Esophagus (tissue), 2 donors: ENCODE results near the gene NONO. TPM values are rescaled to one million over a fixed set of nuclear protein-coding genes. Genes with fewer than 3 reads are reported as not detected.
"Not testable (repeated sequence)": the region's sequence is repeated elsewhere in the genome, so short reads cannot be mapped to it uniquely, and the experiment has no call there.

ENCODE experiments used
- H3K27ac ChIP-seq, 2 donors: one replicate each; pipeline ENCODE4 v1.5.1; 2013; ENCODE audit warnings: low read depth in 2 of 2, mild to moderate bottlenecking in 2 of 2, inconsistent platforms in 1 of 2, low read length in 1 of 2, moderate library complexity in 1 of 2
- H3K27me3 ChIP-seq, 2 donors: one replicate each; pipeline ENCODE4 v1.6.1; 2013; ENCODE audit warnings: low read length in 2 of 2, control low read depth in 1 of 2, mild to moderate bottlenecking in 1 of 2; ENCODE audit not compliant: insufficient read depth in 2 of 2, control insufficient read depth in 1 of 2
- H3K36me3 ChIP-seq, 2 donors: one replicate each; pipeline ENCODE4 v1.6.1; 2013; ENCODE audit warnings: low read length in 1 of 2; ENCODE audit not compliant: control insufficient read depth in 2 of 2, insufficient read depth in 2 of 2
- H3K4me1 ChIP-seq, 2 donors: one replicate each; pipeline ENCODE4 v1.6.1; 2013; ENCODE audit warnings: low read length in 1 of 2; ENCODE audit not compliant: control insufficient read depth in 2 of 2, insufficient read depth in 2 of 2
- H3K4me3 ChIP-seq, 2 donors: one replicate each; pipeline ENCODE4 v1.5.1; 2013; ENCODE audit warnings: low read length in 2 of 2, mild to moderate bottlenecking in 2 of 2, low read depth in 1 of 2, moderate library complexity in 1 of 2
- H3K9me3 ChIP-seq, 2 donors: one replicate each; pipeline ENCODE4 v1.6.1; 2013; ENCODE audit warnings: mild to moderate bottlenecking in 2 of 2, low read depth in 1 of 2, low read length in 1 of 2, moderate library complexity in 1 of 2; ENCODE audit not compliant: control insufficient read depth in 2 of 2, insufficient read depth in 1 of 2
- WGBS, 2 donors: extraction: QIAGEN DNeasy Blood & Tissue Kit; methylation state at CpG; one replicate each; pipeline ENCODE4 v1.1.7; 2013; 5-methylcytosine and 5-hydroxymethylcytosine counted together
- polyA plus RNA-seq, 2 donors: library from polyadenylated mRNA; stranded (reverse); fragments of 200-250 nt; gene quantifications; one replicate each; pipeline ENCODE4 v1.2.3, GENCODE V29; 2013
- donor health status: healthy with polysubstance abuse.
- donor health status: Bipolar disorder and iron deficiency.

NONO gene
- polyA plus RNA-seq, 2 donors: 66.8 to 106 TPM

GRCh38 chrX:71282514-71283402, 677 bp upstream of the NONO start:
- Histone ChIP-seq H3K36me3 (no peaks in the 10 kb centered on the region), H3K27me3 (no peaks in the 10 kb centered on the region), H3K9me3 (peaks cover 0 to 2% of the 10 kb centered on the region in 2 donors), H3K4me1 (no peaks in the 10 kb centered on the region), H3K27ac (peak overlapping the region; percentile 82 to 85), H3K4me3 (peak overlapping the region; percentile 44 to 45)
- WGBS, 2 donors: 19 to 43% methylated on average over 16 of the region's 16 CpGs

GRCh38 chrX:71285929-71286328, 2.5 kb downstream of the NONO start:
- Histone ChIP-seq H3K27ac (no peak overlapping the region), H3K27me3 (no peaks in the 10 kb centered on the region), H3K4me1 (no peaks in the 10 kb centered on the region), H3K9me3 (peaks cover 0 to 2% of the 10 kb centered on the region in 2 donors), H3K36me3 (no peaks in the 10 kb centered on the region), H3K4me3 (no peak overlapping the region)

DNA sequence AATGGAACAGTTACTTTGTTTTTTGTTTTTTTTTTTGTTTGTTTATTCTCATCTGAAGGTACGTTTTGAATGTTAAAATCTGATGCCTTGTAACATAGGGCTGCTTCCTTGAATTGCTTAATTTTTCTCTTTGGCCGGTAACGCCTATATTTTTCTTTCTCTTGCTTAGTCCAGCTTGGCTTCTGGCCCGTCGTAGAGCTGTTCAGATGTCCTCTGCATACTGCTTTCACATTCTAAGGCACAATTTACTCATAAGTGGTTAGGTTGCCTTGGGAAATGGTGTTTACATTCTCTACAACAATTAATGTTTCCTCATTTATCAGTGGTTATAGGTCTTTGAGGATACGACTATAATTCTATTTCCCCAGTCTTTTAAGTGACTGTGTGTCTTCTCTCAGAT, 7.9 kb downstream of the NONO start:
- Histone ChIP-seq H3K4me1 (no peaks in the 10 kb centered on the region), H3K27me3 (no peaks in the 10 kb centered on the region), H3K9me3 (no peaks in the 10 kb centered on the region), H3K4me3 (no peak overlapping the region), H3K27ac (no peak overlapping the region), H3K36me3 (peaks cover 0 to 5% of the 10 kb centered on the region in 2 donors)
- 61 to 64% methylated on average over 6 of the region's 6 CpGs for WGBS, 2 donors

GRCh38 chrX:71292669-71293365, 9.4 kb downstream of the NONO start:
- Histone ChIP-seq H3K27me3 (peaks cover 0 to 2% of the 10 kb centered on the region in 2 donors), H3K36me3 (peaks cover 0 to 7% of the 10 kb centered on the region in 2 donors), H3K4me3 (no peak overlapping the region), H3K27ac (no peak overlapping the region), H3K9me3 (no peaks in the 10 kb centered on the region), H3K4me1 (no peaks in the 10 kb centered on the region)
- 80 to 86% methylated on average over 7 of the region's 7 CpGs for WGBS, 2 donors

DNA sequence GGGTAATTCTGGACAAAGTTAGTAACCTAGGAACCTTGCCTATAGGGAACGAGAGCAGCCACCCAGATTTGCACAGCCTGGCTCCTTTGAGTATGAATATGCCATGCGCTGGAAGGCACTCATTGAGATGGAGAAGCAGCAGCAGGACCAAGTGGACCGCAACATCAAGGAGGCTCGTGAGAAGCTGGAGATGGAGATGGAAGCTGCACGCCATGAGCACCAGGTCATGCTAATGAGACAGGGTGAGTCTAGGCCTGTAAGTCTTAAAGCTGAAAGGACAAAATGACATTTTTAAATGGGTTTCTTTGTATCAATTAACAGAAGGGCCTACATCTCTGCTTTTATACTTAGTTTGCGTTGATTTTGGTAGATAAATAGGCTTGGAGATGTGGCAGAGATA, 13.4 kb downstream of the NONO start:
- Histone ChIP-seq H3K27me3 (peaks cover 0 to 2% of the 10 kb centered on the region in 2 donors), H3K36me3 (peaks cover 0 to 14% of the 10 kb centered on the region in 2 donors), H3K9me3 (no peaks in the 10 kb centered on the region), H3K4me1 (no peaks in the 10 kb centered on the region), H3K27ac (no peak overlapping the region), H3K4me3 (no peak overlapping the region)
- WGBS, 2 donors: 90 to 99% methylated on average over 6 of the region's 6 CpGs

- no peak overlapping the region for H3K27ac ChIP-seq
- peaks cover 0 to 2% of the 10 kb centered on the region in 2 donors for H3K27me3 ChIP-seq
- 58 to 86% methylated on average over 3 of the region's 3 CpGs for WGBS, 2 donors
- H3K4me3 ChIP-seq: no peak overlapping the region
- H3K9me3 ChIP-seq: no peaks in the 10 kb centered on the region
- no peaks in the 10 kb centered on the region for H3K4me1 ChIP-seq
- peaks cover 0 to 11% of the 10 kb centered on the region in 2 donors for H3K36me3 ChIP-seq
Observed at GRCh38 chrX:71298119-71298518, 14.7 kb downstream of the NONO start.

DNA sequence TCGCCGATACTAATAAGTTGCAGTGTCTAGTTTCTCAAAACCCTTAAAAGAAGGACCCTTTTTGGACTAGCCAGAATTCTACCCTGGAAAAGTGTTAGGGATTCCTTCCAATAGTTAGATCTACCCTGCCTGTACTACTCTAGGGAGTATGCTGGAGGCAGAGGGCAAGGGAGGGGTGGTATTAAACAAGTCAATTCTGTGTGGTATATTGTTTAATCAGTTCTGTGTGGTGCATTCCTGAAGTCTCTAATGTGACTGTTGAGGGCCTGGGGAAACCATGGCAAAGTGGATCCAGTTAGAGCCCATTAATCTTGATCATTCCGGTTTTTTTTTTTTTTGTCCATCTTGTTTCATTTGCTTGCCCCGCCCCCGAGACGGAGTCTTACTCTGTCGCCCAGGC, 16.6 kb downstream of the NONO start:
- H3K9me3 ChIP-seq, H3K36me3 ChIP-seq, H3K4me1 ChIP-seq, H3K27me3 ChIP-seq, H3K27ac ChIP-seq, H3K4me3 ChIP-seq: not testable (repeated sequence)
- 81 to 82% methylated on average over 7 of the region's 7 CpGs for WGBS, 2 donors

DNA sequence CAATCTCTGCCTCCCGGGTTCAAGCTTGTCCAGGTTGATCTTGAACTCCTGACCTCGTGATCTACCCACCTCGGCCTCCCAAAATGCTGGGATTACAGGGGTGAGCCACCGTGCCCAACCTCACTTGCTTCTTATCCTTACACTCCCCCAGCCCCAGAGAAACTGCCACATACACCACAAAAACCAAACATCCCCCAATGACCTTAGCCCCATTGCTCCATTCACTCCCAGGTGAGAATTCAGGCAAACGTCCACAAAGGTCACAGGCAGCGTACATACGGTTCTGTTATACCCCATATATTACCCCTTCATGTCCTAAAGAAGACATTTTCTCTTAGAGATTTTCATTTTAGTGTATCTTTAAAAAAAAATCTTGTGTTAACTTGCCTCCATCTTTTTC, 17.1 kb downstream of the NONO start:
- not testable (repeated sequence) for H3K27me3 ChIP-seq, H3K27ac ChIP-seq, H3K4me1 ChIP-seq, H3K9me3 ChIP-seq, H3K36me3 ChIP-seq, H3K4me3 ChIP-seq
- 77 to 84% methylated on average over 6 to 7 of the region's 7 CpGs for WGBS, 2 donors

DNA sequence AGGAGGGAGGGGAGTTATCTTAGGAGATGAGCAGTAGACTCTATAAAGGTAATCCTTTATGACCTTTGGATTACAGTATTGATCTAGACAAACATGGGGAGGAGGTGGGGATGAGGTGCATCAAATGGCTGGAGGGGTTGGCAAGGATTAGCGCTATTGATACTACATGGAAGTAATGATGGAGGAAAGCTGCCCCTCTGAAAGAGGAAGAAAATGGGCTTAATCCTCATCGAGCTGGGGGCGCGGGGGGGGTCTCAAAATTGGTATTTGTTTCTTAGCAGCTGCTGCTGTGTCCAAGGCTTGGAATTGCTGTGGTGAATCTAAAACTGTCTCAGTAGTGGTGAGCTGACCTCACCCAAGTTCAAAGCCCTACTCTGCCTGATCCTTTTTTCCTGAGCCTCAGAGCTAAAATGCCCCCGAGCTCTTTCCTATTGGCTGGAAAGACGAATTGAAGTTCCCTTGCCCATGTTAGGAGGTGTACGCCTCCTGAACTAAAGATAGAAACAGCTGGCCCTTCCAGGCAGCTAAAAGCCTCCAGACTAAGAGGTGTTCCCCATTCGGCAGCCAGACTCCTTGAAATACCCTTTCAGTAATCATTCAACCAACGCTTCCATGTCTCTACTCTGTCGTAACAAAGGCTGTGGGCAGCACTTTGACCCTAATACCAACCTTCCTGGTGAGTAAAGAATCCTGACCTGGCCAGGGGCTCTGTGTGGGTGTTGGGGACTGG, 17.9 kb downstream of the NONO start, which contains the start of gene ITGB1BP2:
ITGB1BP2 (plus strand) TSS at position 556 of the 730 bp plus-strand sequence; CDS start at position 613, 57 bp downstream.
- Histone ChIP-seq H3K27ac (peak within 1 kb of the TSS in 1 of 2 donors; percentile 33), H3K9me3 (no peaks in the 10 kb centered on the region), H3K4me1 (no peaks in the 10 kb centered on the region), H3K27me3 (peaks cover 0 to 2% of the 10 kb centered on the region in 2 donors), H3K36me3 (peaks cover 0 to 9% of the 10 kb centered on the region in 2 donors), H3K4me3 (no peak within 1 kb of the TSS)
- WGBS, 2 donors: 58 to 71% methylated on average over 10 of the region's 10 CpGs
